NOMO-1 treated with DMSO at 0.1 percent for 48 hours (cell line): Measurements from ENCODE around the gene HECTD3.
A peak's percentile ranks its signal among the peaks of the same experiment; 100 is the strongest.

ENCODE experiments used
- DNase-seq: peaks from one replicate; lab custom pipeline; 2025; ENCODE audit not compliant: unreplicated experiment; lab: John Stamatoyannopoulos, UW

The HECTD3 gene

DNA sequence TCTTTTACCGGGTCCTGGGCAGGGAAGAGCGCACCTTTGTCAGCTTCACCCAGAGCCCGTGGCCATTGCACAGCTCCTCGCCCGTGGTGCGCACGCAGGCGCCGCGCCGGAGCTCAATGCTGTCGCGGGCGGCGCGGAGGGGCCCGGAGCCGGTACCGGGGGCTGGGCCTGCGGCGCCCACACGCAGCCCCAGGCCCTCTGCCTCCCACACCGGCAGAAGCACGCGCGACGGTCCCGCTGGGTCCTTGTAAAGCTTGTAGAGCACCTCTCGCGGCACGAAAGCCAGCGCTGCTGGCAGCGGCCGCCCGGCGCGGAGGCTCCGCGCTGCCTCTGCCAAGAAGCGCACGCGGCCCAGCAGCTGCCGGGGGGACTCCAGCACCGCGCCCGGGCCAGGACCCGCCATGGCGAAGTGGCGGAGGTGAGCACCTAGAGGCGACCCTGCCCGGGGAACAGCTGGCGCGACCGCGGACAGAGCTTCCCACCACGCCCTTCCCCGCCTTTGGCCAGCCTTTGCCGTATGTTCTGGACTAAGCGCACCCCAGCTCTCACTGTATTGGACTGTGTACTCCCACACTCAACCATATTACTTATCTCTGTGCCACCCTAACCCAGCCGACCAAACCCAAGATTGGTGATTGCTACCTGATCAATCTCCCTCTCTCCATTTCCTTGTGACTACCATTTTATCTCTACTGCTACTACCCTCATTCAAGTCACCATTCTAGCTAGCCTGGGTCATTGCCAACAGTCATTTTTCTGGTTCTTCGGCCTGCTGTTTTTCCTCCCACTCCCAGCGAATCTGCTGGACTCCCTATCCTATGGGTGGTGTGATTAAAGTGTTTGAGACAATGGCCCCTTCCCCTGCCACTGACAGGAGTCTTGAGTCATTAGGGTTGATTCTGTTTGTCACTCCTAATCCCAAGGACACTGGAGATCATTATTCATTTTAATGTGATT, at the start of gene HECTD3:
Gene HECTD3, minus strand, starts transcription at position 470 of the 957 bp plus-strand sequence. Its CDS starts 67 bp downstream, at position 403.
- peak; percentile 74 for DNase-seq

DNA sequence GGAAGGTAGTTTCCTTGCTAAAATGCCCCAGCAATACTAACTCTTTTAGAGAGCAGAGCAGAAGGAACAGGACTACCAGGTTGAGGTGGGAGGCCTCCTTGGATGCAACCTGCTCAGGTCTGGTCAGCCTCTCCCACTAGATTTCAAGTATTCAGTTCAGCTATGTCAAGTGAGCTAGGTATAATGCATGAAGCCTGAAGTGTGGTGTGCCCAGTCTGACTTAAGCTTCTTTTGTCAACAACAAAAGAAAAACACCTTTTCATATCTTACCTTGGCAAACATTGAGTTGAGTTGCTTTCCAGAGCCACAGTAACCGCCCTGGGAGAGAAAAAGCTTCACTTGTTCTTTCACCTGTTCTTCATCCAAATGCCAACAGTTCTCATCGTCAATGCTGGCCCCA, 48.7 kb upstream of the HECTD3 start:
- no peak for DNase-seq

DNA sequence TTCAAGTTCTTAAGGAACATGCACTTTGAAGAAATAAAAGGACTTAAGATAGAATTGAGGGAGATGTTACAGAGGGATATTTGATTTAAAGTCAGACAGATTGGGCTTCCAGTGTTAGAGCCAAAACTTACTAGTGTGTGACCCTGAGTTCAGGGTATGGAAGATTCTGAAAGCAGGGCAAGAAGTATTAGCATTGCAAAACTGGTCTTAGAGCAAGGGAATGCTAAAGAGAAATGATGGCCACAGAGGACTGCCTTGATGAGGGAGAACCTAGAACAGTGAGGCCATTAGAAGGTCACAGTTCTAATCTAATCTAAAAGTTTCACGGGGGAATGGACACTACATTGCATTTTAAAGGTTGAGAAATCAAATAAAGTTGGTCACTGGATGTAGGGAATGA, 46.4 kb upstream of the HECTD3 start:
- DNase-seq: no peak

DNA sequence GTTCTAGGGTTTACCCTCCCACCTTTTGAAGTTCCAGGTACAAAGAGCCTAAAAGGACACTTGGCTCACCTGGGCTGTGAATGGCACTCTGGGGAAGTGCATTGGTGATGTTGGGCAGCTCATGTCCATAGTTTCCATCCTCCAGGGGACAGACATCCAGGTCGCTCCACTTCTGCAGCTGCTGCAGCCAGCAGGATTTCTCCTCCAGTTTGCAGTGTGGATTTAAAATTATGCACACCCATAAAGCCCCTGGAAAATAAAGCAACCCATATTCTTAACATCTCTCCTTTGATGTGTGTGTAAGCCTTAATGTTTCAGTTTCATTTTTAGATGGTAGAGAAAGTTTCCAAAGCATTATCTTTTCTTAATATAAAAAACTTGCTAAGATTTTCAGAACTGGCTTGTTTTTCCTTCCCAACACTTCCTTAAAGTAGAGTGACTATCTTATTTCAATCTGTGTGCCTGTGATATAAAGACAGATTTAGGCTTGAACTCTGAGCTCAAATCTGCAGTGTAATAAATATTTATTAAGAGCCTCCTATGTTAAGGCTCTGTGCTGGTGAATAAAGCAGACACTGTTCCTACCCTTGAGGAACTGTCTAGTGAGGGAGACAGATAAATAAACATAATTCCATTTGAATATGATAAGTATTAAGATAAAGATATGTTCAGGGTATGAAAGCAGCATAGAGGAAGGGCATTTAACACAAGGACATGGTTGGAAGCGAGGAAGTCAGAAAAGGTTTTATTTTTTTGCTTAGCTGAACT, 40.1 kb upstream of the HECTD3 start:
- DNase-seq: no peak

DNA sequence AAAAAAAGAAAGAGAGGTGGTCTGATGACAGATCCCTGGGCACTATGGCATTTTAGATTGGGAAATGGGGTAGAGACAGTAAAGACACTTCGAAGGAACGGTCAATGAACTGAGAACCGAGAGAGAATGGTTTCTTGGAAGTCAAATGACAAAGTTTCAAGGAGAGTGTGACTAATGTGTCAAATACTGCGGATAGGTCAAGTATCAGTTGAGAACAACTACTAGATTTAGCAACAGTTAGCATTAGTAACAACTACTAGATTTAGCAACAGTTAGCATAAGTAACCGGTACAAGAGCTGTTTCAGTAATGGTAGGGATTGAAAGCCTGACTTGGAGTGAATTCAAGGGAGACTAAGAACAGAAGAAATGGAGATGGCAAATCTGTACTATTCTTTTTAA, 35.9 kb upstream of the HECTD3 start:
- DNase-seq: no peak

DNA sequence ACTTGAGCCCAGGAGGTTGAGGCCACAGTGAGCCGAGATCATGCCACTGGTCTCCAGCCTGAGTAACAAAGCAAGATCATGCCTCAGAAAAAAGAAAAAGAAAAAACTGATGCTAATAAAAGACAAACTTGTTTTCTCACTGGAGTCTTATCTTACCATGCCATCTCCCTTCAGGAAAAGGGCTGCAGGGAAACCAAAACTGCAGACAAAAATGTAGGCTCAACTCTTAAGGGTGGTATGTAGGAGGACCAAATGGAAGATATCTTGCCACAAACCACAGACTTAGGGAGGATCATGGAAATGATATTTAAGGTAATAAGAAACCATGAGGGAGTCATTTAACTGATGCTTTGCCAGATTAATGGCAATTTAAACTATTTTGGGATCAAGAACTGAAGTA, 33.8 kb upstream of the HECTD3 start:
- DNase-seq: no peak

DNA sequence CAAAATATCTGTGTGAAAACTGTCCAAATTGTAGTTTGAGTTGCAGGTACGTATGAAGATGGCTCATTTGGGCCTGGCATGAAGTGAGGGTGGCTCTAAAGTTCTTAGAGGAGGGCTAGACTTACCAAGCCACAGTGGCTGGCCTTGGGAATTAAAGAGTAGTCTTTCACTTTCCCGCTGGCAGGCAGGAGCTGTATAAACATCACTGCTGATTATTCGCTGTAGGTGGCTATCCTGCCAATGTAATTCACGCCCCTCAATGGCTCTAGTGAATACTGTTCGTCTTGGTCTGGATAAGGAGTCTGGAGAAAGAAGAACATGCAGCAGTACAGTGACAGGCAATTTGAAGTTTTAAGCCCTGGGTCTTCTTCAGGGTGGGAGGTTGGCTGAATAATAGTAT, 32.0 kb upstream of the HECTD3 start:
- no peak for DNase-seq

DNA sequence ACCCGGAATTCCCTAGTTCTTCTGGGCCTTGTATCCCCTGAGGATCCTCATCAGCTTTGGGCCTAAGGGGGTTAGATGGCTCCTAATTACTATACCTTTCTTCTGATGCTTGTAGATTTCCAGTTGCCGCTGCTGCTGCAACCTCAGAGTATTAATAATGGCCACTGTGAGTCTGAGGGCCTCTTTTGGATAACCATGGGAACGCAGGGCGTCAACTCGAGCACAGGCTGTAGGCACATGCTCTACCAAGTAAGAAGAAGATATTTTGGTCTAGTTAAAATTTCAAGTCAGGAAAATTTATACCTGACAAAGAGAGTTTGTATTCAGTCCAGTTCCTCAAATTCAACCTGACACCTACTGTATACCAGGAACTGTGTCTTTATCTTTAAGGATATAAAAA, 29.2 kb upstream of the HECTD3 start:
- DNase-seq: no peak

DNA sequence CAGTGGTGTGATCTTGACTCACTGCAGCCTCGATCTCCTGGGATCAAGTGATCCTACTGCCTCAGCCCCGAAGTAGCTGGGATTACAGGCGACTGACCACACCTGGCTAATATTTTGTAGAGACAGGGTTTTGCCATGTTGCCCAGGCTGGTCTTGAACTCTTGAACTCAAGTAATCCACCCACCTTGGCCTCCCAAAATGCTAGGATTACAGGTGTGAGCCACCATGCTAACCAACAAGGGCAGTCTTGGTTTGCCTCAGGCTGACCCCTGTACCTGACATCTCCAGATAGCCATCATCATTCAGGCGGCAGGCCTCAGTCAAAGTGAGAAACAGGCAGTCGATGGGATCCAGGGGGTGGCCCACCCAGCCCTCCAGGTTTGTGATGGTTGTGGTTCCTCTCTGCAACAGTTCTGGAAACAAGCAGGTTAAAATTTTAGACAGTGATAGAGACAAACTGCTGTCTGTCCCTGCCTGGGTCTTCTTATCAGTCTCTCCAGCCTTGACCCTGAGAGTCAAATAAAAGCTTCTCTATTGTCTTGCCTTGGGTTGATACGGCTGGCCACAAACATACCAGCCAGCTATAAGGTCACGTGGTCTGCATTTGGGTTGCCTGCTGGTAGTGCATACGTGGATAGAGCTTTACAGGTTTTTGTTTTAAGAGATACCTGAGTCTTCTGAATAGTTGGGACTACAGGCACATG, 27.7 kb upstream of the HECTD3 start:
- no peak for DNase-seq

DNA sequence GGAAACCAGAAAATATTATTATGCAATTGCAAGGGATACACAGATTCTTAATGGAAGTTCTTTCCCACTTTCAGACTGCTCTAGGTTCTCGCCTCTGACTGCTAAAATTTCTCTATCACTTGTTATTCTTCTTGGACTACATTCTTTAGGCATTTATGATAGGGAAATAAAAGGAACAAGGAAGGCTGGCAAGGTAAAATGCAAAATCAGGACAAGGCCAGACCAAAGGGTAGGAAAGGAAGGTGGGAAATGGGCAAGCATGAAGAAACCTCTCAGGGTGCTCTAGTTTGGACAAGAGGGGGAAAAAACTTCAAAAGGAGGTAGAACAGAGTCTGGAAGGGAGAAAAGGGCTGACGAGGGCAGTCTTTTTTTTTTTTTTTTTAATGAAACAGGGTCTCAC, 27.1 kb upstream of the HECTD3 start:
- DNase-seq: no peak

DNA sequence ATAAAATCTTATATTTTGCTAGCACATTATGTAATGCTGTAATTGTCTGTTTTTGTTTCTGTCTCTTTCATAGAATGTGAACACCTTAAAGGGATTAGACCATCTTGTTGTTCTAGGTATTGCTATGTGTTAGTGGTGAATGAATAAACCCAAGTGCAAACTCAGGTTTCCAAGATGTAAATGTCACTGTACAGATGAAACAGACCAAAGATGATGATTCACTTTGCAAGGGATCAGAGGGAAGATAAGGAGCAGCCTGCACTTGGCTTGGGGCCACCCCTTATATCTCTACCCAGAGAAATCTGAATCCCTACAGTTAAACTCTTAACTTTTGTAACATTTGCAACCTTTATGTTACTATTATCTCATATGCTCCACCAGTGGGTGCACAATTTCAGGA, 26.3 kb upstream of the HECTD3 start:
- no peak for DNase-seq

DNA sequence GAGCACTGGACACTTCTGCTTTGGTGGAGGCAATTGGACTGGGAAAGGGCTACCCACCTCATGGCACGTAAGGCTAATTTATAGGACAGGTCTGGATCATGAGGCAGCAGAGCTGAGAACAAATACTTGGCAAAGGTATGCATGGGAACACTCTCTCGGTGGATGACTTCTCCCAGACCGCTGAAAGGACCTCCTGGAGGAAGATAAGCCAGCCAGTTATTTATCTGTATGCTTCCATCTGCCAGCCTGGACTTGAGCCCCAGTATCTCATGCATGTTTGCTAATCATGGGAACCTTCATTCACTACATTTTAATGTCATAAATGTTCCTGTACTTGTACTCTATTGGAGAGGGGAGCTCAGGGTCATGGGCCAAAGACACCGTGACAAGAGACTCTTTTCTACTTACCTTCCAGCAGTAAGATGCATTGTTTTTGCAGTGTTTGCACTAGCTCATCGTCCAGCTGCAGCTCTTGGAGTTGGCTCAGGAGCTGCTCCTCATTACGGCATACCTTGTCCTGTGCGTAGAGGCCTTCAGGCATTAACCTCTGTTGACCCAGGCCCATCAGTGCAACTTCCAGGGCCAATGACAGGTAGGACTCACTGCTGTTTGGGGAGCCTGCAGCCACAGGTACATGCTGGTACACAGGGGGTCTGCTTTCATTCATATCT, 24.6 kb upstream of the HECTD3 start:
- no peak for DNase-seq

DNA sequence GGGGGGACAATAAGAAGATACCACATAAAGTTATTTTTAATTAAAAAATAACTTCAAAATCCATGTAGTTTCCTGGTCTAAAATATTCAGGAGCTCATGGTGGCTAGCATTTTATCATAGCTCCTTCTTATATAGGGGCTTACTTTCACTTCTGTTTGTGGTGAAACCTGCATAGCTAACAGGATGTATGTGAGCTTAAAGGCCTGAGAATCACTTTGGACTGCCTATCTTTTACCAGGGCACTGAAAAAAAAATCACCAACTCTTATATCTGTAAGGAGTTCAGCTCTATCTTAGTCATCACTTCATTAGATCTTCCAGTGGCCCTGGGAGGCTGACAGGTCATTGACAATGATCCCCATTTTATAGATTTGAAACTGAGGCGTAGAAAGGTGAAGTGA, 22.2 kb upstream of the HECTD3 start:
- DNase-seq: peak; percentile 73

DNA sequence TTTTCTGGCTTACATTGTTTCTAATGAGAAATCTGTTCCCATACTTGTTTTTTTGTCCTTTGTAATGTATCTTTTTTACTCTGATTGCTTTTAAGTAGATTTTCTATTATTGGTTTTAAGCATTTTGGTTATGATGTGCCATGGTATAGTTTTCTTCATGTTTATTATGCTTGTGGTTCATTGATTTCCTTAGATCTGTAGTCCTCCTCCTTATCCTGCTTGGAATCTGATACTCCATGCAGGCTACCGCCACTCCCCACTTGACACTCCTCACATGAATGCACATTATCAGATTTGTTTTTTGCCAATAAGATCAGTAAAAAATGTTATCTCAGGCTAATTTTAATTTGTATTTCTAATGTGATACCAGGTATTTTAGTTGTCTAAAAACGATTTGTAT, 21.7 kb upstream of the HECTD3 start:
- no peak for DNase-seq

DNA sequence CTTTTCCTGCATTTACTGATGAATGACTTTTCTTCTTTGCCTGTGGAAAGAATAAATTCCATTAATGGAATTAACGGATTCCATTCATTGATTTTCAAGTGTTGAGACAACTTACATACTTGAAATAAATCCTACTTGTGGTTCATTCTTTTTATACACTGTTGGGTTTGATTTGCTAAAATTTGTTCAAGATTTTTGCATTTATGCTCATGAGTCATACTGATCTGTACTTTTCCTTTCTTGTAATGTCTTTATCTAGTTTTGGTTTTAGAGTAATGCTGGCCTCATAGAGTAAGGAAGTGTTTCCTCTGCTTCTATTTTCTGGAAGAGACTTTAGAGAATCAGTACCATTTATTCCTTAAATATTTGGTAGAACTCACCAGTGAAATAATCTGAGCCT, 15.3 kb upstream of the HECTD3 start:
- DNase-seq: no peak

DNA sequence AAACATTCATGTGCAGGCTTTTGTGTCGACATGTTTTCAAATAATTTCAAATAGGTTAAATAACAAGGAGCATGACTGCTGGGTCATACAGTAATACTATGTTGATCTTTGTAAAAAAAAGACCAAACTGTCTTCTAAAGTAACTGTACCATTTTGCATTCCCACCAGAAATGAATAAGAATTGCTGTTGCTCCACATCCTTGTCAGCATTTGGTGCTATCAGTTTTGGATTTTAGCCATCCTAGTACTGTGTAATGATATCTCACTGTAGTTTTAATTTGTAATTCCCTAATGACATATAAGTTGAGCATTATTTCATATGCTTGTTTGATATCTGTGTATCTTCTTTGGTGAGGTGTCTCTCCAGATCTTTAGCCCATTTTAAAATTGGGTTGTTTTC, 12.5 kb upstream of the HECTD3 start:
- no peak for DNase-seq

DNA sequence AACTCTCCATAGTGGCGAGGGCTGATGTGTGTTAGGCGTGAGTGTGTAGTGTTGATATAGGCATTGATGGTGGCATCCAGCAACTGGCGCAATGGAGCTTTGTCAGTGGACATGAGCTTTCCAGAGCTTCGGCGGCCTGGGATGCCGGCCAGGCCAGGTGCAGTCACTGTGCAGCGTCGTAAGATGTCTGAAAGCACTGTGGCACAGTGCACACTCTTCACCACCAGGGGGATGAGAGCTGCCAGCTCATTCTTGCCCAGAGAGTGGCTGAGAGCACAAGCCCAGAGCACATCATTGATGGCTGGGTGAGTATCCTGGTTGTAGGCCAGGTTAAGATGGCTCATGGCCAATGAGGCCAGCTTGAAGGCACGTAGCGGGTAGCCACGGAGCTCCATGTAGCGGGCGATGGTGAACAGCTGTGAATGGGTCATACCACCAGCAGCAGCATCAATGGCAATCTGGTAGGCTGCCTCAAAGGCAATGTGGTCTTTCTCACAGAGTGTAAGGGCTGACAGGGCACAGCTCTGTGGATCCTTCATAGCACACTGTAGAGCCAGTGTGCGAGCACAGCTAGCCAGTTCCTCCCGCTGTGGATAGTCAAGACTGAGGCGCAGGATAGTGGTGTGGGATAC, 7.6 kb upstream of the HECTD3 start:
- DNase-seq: peak; percentile 0

DNA sequence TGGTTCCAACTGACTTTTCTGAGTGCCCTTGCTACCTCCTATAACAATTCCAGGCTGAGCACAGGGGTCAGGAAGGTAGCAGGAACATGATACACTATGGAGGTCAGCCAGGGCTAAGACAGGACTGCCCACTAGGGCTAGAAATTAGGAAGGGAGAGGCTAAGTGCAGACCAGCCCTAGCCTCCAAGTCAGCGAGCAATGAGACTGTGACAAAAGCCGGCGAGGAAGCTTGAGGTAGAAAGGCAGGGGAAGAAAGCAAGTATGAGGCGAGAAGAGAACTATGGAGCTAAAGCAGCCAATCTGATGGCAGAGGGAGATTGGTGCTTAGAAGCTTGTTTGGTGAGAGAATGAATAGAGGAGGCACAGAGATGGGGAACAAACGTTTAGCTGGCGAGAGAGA, 5.6 kb upstream of the HECTD3 start:
- DNase-seq: no peak

DNA sequence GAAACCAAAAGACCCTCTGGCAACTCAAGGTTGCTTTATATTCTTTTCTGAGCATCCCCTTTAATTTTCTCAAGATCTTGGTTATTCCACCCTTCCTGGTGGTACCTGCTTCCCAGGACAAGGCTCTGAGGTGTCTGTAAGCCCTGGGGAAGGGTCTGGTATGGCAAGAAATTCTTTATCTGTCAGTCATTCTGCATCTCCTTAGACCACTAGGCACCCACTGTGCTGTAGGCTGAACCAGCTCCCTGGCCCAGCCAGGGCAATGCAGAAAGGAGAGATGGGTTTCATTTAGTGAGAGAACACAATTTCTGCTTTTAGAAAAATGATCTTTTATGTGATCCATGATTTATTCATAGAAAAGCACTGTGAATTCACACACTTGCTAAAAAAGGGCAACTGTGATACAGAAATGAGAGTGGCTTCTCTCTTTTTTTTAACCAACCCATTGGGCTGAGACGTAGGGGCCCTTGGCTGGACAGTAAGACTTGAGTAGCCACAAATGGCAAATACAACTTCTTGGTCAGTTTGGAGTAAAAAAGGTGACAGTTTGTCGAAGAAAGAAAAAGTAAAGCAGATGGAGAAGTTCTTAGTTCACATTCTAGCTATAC, 5.1 kb upstream of the HECTD3 start:
- DNase-seq: no peak

DNA sequence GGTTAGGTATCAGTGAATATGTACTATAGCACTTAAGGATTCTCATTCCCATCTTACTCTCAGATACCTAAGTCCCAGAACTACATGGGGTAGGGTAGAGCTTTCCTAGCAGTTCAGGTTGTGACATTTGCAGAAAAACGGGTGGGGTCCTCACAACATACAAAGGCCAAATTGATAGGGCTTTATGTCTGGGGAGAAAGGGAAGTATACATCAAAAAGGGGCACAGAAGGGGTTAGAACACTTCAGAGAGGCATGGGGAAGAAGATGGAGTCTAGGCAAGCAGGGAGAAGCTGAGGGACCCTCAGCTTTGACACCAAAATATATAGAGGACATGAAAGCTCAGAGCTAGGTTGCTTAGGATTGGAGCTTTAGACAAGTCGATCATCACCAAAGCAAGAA, 4.6 kb upstream of the HECTD3 start:
- no peak for DNase-seq
